C4-2B (cell line): ENCODE measurements around the gene MBOAT1.

Experiments used
- ZFX ChIP-seq: fragments of 450-650 bp; IDR thresholded peaks from 2 replicates; pipeline ENCODE4 v1.6.1; 2017
- TF ChIP-seq, protein P1 (sequence below): fragments of 450-650 bp; conservative IDR thresholded peaks from 2 replicates; pipeline ENCODE4 v1.5.1; 2017; ENCODE audit warnings: mild to moderate bottlenecking

DNA sequence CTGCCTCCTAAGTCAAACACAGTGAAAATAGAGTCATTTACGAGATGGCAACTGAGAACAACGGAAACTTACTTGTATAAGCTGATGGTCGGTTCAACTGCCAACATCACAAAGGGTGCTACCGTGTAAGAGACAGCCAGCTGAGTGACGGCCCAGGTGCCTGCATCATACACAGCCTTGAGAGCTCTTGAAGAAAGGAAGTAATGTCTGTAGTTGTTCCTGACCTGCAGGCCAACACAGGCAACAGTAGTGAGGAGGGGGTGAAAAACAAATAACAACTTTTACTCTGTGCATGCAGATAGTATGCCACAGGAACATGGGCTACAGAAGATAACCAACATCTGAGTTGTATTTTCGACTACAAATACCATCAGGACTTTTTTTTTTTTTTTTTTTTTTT, 102.7 kb downstream of the MBOAT1 start:
- TF ChIP-seq, protein P1, sequence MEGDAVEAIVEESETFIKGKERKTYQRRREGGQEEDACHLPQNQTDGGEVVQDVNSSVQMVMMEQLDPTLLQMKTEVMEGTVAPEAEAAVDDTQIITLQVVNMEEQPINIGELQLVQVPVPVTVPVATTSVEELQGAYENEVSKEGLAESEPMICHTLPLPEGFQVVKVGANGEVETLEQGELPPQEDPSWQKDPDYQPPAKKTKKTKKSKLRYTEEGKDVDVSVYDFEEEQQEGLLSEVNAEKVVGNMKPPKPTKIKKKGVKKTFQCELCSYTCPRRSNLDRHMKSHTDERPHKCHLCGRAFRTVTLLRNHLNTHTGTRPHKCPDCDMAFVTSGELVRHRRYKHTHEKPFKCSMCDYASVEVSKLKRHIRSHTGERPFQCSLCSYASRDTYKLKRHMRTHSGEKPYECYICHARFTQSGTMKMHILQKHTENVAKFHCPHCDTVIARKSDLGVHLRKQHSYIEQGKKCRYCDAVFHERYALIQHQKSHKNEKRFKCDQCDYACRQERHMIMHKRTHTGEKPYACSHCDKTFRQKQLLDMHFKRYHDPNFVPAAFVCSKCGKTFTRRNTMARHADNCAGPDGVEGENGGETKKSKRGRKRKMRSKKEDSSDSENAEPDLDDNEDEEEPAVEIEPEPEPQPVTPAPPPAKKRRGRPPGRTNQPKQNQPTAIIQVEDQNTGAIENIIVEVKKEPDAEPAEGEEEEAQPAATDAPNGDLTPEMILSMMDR, result no peak
- TF ChIP-seq ZFX, result no peak
